Femur (tissue), 1 donor: ENCODE results near the gene MEGF11.

Experiments used
- DNase-seq: peaks from one replicate; pipeline ENCODE4 v3.0.0-alpha.2; 2017

Gene MEGF11

DNA sequence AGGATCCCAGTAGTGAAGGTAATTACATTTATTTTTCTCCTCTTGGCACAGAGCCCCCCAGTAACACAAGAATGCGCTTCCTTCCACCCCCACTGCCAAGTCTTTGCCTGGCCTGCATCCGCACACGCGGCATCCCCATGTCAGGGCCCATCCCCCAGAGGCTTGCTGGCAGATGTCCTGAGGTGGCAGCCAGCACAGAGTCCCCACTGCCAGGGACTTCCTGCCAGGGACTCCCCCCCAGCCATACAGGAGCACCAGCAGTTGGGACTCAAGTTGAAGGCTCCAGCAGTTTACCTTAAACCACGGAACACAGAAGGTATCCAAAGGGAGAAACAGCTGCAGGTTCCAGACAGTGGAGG, 41.0 kb downstream of the MEGF11 start:
- DNase-seq = peak; percentile 41

DNA sequence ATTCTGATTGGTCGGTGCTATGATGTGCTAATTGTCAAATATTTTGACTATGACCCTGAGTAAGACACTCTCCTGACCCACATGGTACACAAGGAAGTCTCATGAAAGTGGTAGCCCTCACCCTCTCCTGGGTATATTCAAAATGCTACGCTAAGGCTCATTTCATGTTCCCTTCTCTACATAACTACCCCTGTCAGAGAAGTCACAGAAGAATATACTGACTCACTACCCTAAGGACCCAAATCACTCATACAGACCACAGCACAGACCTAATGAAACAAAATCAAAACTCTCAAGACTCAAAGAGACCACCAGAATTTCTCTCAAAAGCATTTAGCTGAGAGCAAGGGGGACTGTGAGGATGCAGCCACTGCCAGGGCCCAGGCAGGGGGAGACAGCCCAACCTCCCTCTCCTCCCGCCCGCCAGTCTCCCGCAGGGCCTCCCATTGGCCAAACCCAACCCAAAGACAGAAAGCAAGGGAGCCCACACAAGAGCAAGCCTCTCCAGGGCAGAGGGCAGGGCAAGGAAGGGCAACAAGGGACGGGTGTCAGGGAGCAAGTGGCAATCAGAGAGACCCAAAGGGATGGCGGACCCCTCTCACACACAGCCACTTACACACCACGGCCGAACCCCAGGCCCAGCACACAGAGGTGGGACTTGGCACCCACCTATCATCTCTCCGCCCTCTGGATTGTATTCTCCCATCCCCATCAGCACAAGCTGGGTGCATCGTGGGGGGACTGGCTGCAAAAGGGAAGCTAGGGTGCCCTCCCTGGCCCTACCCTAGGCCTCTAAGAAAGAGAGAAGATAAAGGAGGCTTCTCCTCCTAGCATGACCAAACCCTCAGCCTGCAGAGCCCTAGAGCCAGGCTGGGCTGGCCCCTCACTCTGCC, 41.6 kb downstream of the MEGF11 start:
- no peak for DNase-seq

DNA sequence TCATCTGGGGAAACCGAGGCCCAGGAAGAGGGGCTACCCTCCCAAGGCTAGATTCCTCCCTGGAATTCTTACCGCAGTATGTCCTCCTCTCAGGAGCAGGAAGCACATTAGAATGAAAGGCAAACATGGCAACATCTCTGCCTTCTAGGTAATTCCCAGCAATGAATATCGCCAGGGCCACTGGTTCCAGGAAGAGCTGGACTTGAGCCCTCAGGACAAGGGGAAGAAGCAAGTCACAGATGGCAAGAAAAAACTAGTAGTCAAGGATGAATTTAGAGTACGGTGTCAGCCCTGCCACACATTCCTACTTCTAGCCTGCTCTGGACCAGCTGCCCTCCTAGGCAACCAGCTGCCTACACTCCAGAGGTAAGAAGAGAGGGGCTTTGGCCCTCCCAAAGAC, 42.9 kb downstream of the MEGF11 start:
- no peak for DNase-seq

DNA sequence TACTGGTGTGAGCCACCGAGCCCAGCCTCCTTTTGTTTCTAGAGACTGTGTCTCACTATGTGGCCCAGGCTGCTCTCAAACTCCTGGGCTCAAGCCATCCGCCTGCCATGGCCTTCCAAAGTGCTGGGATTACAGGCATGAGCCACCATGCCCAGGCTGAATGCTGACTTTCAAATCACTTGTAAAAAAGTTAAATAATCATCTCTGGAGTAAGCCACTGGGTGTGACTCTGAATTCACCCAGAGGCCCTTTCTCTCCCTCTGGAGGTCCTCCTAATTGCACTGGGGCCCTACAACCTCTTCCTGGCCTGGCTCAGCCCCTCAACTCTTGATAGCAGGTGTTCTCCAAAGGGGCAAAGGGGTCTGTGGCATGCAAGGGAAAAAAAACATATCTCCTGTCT, 54.8 kb downstream of the MEGF11 start:
- no peak for DNase-seq

DNA sequence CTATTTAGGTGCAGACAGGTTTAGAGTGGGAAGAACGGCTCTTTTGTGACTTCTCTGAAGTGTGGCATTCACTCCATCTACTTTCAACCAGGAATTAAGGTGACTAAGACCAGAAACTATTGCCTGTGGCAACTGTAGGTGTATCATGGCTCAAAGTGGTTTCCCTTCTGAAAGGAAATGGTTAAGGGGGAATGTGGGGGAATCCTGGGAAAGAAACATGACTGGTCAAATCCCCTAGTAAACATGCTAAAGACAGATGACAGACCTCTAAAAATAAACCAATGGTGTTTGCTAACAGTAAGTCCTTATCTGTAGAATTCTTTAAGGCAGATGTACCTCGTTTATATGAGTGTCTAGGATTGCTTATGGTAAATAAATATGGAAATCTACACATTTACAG, 56.9 kb downstream of the MEGF11 start:
- no peak for DNase-seq

DNA sequence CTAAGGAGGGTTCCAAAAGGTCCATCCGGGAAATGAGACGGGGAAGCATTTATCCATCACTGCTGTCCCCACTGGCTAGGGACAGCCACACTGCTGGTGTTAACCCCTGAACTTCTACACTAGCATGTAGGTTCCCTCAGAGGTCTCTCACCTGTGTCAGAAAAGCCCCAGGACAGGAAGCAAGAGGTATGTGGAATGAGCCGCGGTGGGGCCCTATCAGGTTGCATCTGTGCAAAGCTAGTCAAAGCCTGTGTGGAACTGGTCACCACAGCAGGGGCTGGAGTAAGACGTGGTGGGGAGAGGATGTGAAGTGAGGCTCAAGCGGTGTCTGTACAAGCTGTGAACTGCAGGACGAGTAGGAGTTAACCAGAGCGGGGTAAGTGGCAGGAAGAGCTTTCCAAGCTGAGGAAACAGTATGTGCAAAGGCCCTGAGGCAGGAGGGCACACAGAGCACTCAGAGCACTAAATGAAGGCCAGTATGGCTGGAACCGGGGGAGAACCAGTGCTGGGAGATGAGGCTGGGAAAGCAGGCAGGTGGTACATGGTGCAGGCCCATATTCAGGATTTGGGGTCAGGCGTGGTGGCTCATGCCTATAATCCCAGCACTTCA, 57.8 kb downstream of the MEGF11 start:
- DNase-seq = no peak

DNA sequence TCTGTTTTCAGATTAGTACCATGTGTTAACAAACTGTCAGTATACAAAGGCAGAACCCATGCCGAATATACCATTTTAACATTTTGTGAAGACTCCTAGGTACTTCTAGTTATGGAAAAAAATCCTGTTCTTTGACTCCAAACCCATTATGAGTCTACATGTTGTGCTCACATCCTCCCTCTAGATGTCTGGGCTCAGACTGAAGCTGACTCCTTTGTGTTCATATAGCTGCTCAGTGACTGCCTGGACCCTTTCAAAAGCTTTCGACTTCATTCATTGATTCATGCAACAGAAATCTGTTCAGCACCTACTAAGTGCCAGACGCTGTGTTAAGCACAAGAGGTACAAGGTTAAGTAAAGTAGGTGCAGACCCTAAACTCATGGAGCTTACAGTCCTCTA, 60.5 kb downstream of the MEGF11 start:
- no peak for DNase-seq

DNA sequence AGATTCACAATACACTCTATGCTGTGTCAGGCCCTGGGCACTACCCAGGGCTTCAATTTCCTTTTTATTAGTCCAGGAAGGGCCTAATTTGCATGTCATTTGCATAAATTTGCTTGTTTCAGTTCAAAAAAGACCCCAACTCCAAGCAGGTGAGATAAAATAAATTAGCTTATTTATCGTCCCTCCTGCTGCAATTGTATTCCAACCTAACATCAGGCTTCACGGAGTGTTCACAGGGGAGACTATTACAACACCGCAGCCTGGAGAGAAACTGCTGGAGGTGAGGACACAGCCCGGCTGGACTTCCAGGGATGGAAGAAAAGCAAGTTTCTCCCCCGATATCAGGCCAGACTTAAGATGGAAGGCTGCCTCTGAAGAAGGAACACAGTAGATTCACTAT, 62.8 kb downstream of the MEGF11 start:
- DNase-seq = no peak

DNA sequence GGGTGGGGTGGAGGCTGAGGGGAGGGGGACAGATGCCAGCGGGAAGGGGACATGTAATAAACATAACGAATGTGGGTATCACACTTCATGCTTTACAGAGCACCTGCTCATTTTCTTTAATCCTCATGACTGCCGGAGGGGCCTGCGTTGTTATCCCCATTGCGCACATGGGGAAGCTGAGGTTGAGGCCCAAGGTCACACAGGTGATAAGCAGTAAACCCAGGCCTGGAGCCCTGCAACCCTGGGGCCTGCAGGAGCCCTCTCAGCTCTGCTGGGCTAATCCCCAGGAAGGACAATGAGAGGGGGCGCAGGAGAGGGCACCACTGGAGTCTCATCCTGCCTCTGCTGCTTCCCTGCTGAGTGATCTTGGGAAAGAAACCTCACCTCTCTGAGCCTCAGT, 64.3 kb downstream of the MEGF11 start:
- DNase-seq = no peak

DNA sequence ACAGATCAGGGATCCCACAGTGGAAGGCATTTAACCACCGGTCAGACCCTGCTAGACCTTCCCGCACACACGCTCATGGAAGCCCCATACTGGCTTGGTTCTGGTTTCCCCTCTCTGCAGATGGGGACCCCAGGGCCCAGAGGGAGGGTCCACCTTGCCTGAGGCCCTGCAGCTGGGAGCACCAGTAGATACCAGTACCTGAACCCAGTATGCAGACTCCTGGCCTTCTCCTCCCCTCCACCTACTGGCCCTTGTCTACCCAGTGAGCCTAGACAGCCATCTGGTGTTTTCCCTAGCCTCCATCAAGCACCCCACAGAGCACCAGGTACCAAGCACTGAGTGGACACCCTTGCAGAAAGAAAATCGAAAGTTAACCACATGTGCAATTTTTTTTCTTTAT, 65.1 kb downstream of the MEGF11 start:
- DNase-seq = no peak

DNA sequence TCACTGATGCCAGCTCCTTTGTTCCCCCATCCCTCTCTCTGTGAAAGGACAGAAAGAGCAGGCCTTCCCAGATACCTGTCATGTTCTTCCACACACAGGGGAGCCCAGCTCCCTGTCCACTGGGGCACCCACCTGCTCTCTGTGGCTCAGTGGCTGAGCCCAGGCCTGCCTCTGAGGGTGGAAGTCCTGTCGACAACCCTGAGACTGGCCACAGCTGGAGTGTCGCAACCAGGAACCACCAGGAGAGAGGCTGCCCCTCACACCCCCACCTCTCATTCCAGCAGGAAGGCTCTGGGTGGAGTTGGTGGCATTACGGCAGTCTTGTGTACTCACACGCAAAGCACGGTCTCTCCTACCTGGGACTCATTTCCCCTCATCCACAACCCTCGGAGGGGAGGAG, 66.3 kb downstream of the MEGF11 start:
- no peak for DNase-seq

DNA sequence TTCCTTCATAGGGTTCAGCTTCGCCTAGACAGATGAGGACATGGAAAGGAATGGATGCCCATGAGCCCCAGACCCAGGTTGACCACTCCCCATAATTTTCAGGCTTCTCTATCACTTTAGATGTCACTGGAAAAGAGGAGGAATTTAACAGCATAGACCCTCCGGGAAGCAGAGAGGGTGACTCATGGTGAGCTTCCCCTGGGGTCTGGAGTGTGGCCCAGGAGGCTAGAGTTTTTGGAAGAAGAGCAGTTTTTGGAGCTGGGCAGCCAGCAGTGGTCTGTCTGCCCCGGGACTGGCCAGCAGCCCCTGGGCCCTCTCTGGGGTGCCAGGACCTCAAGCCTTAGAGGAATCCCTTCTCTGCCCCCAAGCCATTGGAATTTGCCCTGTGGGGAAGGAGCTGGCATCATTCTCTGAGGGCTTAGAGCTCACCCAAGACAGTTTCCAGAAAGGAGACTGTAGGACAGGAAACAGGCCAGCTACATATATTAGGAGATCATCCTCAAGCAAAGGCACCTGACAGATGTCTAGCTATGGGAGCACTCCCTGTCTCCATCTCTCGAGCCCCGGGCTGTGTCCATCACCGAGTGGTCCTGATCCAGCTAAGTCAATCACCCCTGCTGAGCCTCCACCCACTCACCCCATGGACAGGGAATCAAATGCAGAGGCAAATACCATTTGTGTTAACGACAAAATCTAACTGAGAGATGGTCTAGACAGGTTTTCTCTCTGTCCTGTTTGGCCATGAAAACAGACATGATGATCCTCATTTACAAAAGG, 67.3 kb downstream of the MEGF11 start:
- DNase-seq = no peak

DNA sequence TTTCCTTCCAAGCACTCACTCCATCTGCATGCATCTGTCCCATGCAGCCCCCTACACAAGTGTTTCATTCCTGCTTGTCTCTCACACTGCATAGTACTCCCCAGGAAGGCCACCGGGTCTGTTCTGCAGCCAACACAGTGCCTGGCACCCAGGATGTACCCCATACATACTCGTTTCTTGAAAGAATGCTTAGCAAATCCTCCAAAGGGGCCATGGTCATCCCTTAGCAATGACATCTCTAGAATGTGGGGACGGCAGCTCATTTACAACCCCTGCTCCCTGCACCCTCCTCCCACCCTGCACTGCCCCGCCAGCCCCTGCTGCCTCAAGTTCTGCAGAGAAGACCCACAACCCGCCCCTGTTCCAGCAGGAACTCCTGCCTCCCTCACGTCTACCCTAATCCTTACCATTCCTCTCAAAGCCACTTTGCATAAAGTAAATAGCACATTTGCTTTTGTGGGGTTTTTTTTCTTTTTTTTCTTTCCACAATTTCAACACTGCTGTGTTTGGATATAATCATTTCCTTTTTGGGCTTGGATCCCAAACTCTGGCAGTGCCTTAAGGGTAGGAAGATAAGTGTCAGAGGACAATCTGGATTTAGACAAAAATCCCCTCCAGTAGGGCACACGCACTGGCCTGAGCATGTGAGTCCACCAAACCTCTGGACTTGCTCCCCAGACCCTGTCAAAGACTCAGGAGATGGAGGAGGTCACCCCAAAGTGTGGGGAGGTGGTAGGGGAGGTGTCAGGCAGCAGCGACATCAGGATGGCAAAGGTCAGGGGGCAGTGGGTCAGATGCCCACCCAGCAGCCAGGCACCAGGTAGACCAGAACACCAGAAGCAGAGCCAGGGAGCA, 68.4 kb downstream of the MEGF11 start:
- DNase-seq = no peak

DNA sequence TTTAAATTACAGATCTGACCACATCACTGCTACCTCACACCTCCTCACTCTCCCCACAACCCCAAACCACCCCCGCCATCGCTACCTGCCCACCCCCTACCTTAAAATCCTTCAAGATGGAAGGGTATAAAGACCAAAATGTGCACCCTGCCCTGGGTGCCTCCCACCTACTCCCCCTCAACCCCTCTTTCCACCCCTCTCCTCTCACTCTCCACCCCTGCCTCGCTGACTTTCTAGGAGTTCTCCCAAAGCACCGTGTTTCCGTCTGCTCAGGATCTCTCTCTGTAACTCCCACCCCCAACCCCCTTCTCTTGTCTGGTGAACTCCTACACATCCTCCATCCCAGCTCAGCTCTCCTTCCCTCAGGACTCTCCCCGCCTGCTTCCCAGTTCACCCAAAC, 69.1 kb downstream of the MEGF11 start:
- DNase-seq = no peak

DNA sequence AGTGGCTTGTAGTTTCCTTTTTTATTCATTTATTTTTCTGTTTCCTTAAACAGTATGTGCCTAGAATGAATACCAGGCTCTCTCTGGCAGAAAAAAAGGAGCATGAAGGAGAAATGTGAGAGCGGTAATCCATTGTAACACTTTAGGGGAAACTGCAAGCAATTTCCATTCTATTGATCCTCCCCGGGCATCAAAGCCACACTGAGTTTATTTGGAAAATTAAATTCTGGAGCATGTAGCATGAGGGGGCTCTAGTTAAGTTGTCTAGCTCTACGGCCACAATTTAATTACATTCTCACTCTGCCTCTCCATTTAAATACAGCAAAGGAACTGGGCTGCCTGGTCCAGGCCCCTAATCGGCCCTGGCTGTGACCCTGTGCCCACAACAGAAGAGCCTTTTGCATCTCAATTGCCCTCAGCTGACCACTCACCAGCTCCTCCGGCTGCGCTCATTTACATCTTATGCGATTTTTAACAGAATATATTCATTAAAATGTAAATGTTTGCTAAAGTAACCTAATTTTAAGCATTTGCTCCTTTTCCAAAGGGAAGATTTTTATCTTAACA, 72.9 kb downstream of the MEGF11 start:
- DNase-seq = no peak

DNA sequence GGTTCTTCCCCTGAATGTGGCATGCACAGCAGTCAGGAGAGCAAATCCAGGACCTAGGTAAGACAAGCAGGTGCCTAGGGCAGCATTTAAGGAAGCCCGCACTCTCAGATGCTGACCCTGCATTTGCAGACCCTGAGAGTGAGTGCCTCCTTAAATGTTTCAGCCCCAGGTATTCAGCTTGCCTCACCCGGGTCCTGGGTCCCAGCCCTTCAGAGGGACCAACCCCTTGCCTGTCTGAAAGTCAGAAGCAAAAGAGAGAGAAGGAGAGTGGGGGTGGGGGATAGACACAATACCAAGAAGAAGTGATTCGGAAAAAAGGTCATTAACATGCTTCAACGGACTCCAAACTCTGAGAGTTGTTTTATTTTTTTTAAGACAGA, 75.0 kb downstream of the MEGF11 start:
- no peak for DNase-seq

DNA sequence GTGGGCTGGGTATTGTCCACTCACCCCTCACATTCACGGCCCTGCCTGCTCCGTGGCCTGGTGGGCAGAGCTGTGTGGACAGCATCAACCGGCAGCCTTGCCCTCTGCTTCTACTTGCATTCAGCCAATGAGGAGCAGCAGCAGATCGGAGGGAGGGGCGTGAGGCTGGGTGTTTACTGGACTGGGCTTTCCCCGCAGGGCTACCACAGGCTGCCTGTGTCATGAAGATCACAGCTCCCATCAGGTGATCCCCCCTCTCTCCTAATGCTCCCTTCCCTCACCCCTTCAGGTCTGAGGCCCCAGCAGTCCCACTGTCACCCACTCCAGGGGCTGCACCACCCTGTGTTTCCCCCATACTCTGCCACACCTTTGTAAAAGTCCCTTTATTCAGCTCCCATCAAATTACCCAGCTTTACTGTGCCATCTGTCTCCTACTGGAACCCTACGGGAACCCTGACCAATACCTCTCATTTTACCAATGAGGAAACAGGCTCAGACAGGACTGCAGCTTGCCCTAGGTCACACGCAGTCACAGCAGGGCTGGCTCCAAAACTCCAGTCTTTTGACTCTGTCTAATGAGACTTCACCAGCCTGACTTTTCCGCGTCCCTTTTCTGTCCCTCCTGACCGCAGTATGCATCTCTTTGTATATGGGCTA, 81.1 kb downstream of the MEGF11 start:
- DNase-seq = no peak

DNA sequence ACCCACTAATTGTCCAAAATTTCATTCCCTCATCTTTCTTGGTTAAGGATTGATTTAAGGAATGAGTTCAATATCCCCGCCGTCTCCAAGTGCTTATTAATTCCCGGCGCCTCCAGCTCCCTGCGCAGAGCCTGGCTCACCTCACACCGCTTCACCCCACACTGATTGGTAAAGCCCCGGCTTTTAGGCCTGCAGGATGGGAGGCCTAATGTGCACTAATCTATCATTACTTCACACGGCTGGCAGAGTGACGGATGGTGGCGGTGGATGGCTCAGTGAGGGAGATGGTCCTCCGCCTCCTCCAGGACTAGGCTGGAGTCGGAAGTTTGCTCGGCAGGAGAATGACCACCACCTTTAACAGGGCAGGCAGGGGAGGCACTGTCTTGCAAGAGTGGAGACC, 81.7 kb downstream of the MEGF11 start:
- no peak for DNase-seq

DNA sequence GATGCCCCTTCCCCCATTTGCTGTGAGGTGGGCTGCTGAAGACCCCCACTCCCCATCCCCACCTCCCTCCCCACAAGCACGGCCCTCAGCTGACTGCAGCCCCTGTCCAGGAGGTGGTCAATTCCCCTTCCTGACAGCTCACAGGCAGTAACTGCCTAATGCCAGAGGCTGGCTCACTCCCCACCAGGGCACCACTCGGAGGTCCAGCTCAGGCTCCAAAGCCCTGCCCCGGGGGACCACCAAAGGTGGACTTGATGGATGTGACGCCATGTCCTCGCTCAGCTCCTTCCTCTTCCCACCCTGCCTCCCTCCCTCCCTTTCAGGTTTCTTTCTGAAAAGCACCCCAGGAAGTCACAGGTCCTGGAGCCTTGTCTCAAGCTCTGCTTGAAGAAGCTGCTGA, 82.8 kb downstream of the MEGF11 start:
- DNase-seq = no peak

DNA sequence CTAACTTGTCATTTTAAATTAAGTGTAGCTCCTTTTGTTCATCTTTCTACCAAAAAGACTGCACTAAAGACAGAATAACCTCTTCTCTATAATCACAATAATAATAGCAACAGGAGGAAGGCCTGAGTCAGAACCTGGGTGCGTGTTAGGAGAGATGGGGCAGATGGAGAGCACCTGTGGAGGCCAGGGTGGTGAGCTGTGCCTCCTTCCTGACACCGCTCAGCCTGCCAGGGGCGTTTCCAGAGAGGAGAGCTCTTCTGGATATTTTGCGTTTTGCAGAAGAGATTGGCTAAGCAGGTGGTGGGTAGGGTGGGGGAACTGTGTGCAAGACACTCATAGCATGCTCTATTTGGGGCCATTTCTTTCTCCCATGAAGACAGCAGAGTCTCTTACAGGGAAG, 83.5 kb downstream of the MEGF11 start:
- no peak for DNase-seq

DNA sequence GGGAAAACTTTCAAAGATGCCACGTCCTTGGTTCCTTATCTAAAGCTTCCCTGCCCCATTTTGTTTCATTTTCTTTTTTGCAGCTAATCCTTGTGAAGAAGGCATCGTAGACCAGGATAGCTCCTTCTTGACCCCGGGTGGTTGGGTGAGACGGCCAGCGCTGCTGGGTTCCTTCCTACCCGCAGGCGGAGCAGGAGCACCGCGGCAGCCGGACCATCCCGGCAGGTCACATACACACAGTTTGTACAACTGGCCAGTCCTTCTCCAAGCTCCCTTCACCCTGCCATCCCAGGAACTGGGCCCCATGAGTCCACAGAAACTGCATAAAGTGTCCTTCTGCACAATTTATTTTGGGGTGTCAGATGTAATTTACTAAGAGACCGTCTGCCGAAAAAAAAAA, 83.9 kb downstream of the MEGF11 start:
- no peak for DNase-seq

DNA sequence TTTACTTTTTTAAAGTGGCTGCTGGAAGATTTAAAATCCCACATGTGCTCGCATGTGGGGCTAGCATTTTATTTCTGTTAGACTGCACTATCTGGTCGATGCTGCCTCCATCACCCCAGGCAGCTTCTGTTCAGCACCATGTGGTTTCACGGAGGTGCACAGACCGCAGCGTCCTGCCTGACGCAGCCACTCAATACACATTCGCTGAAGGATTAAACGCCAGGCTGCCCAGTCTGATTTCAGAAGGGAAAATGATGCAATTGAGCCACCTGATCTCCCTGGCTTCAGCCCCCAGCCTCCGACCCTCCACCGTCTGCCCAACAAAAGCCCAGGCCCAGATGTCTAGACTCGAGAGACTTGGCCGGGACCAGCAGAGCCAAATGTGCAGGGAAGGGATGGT, 84.5 kb downstream of the MEGF11 start:
- no peak for DNase-seq
